ENCODE data around the gene TRPV5.

The TRPV5 gene

DNA sequence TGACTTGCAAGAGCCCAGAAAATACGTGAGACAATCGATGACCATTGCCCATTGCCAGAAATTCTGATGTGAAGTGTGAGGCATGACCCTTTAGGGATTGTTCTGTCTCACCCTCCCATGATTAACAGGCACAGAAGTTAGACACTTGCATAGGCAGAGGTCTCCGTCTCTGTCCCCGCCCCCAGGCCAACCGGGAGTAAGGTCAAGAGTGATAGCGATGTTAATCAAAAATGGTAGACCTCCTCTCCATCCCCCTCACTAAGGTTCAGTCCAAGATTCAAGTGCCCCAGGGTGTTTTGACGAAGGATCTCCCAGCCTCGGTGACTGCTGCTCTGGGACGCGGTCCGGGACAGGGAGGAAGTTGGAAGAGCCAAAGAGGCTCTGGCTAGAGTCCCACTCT lies 25.3 kb downstream of the TRPV5 start:
- no peak for DNase-seq (ENCODE audit: low read depth)
- H3K4me3 ChIP-seq (replicated peaks; ENCODE audit: low read depth, low read length) = no peak overlapping the region
- TF ChIP-seq, protein P1, sequence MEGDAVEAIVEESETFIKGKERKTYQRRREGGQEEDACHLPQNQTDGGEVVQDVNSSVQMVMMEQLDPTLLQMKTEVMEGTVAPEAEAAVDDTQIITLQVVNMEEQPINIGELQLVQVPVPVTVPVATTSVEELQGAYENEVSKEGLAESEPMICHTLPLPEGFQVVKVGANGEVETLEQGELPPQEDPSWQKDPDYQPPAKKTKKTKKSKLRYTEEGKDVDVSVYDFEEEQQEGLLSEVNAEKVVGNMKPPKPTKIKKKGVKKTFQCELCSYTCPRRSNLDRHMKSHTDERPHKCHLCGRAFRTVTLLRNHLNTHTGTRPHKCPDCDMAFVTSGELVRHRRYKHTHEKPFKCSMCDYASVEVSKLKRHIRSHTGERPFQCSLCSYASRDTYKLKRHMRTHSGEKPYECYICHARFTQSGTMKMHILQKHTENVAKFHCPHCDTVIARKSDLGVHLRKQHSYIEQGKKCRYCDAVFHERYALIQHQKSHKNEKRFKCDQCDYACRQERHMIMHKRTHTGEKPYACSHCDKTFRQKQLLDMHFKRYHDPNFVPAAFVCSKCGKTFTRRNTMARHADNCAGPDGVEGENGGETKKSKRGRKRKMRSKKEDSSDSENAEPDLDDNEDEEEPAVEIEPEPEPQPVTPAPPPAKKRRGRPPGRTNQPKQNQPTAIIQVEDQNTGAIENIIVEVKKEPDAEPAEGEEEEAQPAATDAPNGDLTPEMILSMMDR (IDR thresholded peaks at IDR 0.05; ENCODE audit: low read length, missing control alignments) = no peak

DNA sequence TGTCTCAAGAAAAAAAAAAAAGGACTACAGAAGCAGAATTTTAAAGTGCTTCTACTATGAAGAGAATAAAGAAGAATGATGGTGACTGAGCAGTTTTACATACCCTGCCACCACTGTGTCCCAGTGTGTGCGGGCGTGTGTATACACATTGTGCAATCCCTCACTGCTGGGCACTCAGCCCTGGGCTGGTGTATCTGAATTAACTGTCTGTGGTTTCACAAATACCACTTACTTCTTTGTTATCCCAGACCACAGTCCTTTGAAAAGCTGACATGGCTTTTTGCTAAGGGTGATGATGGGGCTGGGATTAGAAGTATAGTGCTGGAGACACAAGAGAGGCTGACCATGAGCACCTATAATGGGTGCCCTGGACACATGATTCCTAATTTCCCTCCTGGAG lies 26.9 kb downstream of the TRPV5 start:
- TF ChIP-seq, protein P1 (IDR thresholded peaks at IDR 0.05; ENCODE audit: low read length, missing control alignments) = no peak
- no peak overlapping the region for H3K4me3 ChIP-seq (replicated peaks; ENCODE audit: low read depth, low read length)
- DNase-seq (ENCODE audit: low read depth) = no peak

DNA sequence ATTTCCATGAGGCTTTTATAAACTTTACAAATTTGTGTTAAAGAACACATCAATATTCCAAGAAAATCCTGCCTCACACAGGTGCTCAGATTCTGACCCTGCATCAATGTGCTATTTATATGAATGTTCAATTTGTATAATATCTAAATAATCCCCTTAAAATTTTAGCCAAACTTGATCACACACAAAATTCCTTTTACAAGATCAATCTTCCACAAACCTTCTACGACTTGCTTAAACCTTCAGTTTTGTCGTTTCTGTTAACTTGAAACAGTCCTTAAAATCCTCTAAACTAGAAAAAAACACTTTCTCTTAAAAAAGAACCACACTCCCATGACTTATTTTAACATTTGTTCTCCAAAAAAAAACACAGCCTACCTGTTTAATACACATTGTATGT lies 27.8 kb downstream of the TRPV5 start:
- DNase-seq (ENCODE audit: low read depth) = no peak
- TF ChIP-seq, protein P1 (IDR thresholded peaks at IDR 0.05; ENCODE audit: low read length, missing control alignments) = no peak
- H3K4me3 ChIP-seq (replicated peaks; ENCODE audit: low read depth, low read length) = no peak overlapping the region

DNA sequence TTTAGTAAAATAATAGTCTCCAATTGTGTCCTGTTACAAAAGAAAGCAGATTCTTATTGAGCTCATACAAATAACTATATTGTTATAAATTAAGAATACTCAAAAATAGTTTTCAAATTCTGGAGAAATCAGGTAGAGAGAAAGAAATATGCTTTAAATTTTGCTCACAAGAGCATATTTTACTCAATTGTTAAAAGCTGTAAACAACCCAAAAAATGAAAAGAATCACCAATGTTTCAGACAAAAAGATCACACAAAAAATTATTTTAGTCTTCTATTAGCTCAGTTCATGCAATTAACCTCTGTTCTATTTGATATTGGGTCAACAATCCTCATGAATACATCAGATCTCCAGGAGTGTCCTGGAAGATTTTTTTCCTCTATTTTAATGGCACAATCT lies 29.4 kb downstream of the TRPV5 start:
- no peak for DNase-seq (ENCODE audit: low read depth)
- TF ChIP-seq, protein P1 (IDR thresholded peaks at IDR 0.05; ENCODE audit: low read length, missing control alignments) = no peak
- H3K4me3 ChIP-seq (replicated peaks; ENCODE audit: low read depth, low read length) = no peak overlapping the region

DNA sequence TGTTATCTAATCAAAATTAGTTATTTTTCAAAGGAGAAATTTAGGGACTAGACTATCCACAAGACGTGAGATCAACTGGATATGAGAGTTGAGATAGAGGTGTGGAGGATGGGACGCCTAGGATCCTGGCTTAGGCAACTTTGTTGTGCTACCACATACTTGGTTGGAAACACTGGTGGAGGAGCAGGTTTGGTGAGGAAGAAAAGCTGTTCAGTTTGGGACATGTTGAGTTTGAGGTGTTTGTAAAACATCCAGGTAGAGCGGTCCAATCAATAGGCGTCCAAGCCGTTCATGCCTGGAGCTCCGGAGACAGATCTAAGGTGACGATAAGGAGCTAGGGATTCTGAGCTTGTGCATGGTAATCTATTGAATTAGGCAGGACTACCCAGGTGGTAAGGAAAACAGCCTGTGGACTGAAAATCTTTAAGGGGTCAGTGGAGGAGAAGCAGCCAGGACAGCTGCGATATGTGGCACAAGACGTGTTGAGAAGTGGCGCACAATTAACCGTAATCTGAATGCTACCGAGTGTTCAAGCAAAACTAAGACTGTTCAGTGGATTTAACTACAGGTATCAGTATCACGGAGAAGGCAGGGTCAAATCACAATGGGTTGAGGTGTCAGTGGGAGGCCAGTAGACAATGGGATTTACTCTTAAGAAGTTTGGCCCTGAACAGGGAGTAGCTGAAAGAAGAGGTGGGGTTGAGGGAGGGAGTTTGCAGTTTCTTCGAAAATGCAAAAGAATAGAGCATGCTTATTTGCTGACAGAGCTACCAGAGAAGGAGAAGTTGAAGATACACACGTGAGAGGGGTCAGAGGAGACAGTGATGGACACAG lies 31.9 kb downstream of the TRPV5 start:
- TF ChIP-seq, protein P1 (IDR thresholded peaks at IDR 0.05; ENCODE audit: low read length, missing control alignments) = no peak
- H3K4me3 ChIP-seq (replicated peaks; ENCODE audit: low read depth, low read length) = no peak overlapping the region
- no peak for DNase-seq (ENCODE audit: low read depth)

DNA sequence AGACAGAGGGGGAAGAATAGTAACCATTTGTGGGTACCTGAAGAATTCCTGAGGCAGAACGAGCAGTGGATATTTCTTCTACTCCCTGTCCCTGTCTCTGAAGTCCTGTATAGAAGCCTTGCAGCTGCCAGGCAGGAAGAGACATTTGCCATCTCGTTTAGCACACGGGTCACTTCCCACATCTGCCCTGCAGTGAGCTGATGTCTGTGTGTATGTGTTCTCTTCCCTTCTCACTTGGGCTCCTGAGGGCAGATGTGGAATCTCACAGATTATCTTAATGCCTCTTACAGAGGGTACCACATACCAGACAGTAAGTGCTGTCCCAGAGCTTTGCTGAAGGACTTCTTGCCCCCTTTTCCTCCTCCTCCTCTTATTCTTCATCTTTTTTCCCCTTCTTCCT lies 33.9 kb downstream of the TRPV5 start:
- TF ChIP-seq, protein P1 (IDR thresholded peaks at IDR 0.05; ENCODE audit: low read length, missing control alignments) = no peak
- no peak for DNase-seq (ENCODE audit: low read depth)
- no peak overlapping the region for H3K4me3 ChIP-seq (replicated peaks; ENCODE audit: low read depth, low read length)
